ENCODE measurements around the gene COL25A1.

The COL25A1 gene

DNA sequence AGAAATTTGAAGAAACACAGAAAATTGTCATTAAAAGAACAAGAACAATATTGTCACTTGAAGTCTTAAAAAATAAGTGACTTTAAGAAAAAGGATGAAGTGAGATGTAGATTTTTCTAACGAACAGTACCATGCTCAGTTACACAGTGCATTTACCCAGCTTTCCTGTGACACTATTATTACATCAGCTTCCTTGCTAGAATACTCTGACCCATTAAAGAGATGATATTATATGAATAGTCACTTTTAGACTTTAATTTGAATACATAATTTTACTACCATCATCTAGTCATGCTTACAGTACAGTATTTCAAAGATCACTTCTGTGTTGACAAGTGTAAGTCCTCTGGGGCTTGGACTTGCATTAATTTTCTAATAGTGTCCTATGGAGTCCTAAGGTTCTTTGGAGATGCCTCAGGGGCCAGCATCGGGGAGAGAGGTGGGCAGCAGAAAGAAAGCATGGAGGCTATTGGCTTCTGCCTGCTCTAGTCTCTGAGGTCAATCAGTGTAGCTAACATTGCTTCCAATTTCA, 10.7 kb downstream of the COL25A1 start:
- DNase-seq: no peak

DNA sequence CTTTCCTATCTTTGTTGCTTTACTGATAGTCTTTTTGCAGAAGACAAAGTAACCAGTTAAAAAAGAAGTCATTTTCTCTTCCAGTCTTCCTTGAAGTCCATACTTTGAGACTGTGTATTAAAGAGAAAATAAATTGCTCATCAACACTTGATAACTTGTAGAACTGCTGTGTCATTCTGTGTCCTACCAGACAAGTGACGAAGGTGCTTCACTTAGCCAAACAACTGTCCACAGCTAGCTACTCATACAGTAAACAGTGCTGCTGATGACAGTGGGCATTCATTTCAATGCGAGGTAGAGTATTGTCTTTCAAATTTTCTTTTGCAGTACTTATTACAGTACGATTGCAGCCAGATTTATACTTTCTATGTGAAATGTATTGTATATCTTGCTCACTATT, 11.5 kb downstream of the COL25A1 start:
- no peak for DNase-seq

- DNase-seq: no peak
Observed at GRCh38 chr4:109278594-109279031, 23.8 kb downstream of the COL25A1 start.

- DNase-seq: no peak
Observed at GRCh38 chr4:109276482-109277095, 25.9 kb downstream of the COL25A1 start.

DNA sequence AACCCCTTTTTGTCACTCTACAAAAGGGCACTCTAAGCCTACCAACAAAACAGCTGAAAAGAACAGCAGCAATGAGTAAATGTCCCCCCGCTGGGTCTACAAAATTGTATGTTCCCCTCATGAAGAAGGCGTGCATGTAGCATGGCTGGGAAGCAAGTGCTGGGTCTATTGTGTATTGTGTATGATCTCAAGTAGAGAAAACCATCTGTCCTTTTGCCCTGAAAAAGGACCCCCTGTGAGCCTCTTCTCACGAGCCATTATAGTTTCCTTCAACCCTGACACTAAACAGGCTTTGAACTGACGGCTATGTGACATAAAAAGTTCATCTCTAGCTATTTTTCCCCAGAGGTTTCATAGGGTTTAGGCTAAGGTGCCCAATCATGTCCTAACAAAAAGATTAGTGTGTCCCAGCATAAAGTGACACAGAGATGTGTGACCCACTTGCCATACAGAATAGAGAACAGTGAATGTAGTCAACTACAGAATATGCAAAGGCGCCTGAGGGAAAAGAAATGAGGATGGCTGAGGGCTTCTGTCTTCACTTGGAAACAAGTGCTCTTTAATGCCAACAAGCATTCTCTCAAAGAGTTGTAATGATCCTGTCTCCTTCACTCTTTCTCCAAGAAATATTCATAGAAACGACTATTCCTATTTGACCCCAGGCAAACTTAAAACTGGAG, 27.3 kb downstream of the COL25A1 start:
- DNase-seq: no peak

GRCh38 chr4:109266891-109267290, 35.6 kb downstream of the COL25A1 start:
- no peak for DNase-seq

GRCh38 chr4:109266236-109266635, 36.2 kb downstream of the COL25A1 start:
- DNase-seq: no peak

- no peak for DNase-seq
Observed at GRCh38 chr4:109263721-109264120, 38.7 kb downstream of the COL25A1 start.

- DNase-seq: no peak
Observed at GRCh38 chr4:109256818-109257217, 45.6 kb downstream of the COL25A1 start.

DNA sequence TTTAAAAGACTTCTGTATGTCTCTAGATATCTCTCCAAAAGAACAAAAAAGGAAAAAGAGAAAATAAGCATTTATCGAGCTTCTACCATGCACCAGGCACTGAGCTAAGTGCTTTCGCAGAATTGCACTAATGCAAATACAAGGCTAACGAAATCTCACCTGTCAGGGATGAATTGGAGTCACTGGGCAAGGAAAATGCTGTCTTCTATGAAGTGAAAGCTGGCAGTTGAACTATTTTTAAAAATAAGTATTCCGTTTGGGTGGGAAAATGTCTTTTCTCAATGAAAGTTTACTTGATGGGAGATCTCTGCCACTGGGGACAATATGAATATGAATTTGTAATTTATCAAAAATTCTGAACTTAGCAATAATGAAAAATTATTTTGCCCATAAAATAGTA, 47.6 kb downstream of the COL25A1 start:
- DNase-seq: no peak

DNA sequence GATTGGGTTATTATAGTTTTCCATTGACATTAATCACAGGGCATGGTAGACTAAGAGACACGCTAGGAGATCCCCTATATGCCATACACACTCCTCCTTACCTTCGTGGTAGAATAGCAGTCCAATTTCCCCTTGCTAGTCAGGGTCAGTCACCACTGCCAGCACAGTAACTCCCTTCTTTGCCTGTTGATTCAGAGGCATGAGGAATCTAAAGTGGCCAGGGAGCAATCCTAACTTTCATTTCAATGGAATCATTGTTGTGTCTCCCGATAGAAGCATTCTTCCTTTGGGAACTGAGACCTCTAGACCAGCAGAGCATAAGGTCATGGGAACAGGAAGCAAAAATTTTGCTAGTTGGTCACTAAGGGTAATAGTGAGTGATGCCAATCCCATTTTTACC, 51.1 kb downstream of the COL25A1 start:
- DNase-seq: no peak

- DNase-seq: no peak
Observed at GRCh38 chr4:109248322-109248900, 54.0 kb downstream of the COL25A1 start.

DNA sequence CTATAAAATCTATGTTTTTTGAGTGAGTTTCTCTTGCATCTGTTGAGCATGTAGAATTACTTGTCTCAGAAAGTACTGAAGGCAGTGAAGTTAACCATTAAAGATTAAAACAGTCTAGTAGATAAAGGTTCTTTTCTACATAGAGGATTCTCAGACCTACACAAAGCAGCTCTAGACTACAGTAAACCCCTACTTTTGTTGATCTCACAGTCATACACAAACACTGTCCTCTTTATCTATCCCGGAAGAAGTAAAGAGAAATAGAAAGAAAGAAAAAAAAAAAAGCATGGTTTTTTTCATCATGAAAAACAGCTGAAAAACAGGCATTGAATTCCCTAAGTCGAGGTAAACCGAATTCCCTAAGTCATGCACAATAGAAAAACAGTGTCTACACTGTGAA, 58.6 kb downstream of the COL25A1 start:
- no peak for DNase-seq

GRCh38 chr4:109238746-109239145, 63.7 kb downstream of the COL25A1 start:
- no peak for DNase-seq

- no peak for DNase-seq
Observed at GRCh38 chr4:109235683-109236082, 66.8 kb downstream of the COL25A1 start.

DNA sequence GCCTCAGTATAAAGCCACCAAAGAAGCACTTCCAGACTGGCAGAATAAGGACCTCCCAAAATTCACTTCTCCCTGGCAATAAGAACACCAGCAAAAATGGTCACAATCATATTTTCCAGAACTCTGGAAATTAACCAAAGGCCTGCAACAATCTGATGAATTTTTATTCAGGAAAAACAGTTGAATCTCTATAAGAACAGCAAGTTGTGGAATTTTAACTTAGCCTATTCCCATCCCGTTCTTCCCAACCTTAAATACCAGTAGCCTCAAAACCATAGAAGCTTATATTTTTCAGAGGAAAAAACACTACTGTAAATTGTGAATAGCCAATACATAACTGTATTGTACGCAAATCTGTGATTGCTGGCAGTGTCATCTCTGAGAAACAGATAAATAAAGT, 67.9 kb downstream of the COL25A1 start:
- no peak for DNase-seq

DNA sequence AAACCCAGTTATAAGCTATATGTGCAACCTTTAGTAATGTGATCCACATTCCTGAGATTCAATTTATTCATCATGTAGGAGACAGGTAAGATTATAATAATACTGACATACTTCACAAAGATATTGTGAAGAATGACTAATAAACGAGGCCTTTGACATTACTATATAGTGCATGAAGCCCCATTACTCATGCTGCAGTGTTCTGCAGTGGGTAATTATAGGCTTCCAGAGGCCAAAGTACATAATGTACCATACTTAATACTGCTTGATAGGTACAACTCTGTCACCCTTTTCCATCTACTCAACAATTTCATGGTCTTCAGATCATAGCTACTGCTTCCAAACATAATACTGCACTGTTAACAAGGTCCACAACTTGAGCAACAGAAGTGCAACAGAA, 68.9 kb downstream of the COL25A1 start:
- DNase-seq: no peak

DNA sequence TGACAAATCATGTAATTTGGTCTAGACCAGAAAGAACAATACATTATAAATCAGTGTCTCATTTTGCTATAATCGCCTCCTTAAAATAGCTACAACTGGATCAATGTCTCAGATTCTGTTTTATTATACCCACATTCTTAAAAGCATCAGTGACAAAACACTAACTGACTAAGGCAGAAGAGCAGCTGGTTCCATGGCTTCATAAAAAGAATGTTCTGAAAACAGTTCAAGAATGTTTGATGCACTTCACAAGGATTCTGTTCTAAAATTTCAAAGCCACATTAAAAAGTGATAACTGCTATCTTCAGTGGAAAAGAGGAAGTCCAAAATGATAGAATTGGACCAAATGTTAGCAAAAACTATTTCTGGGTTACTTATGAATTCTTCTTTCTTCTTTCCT, 69.8 kb downstream of the COL25A1 start:
- no peak for DNase-seq

DNA sequence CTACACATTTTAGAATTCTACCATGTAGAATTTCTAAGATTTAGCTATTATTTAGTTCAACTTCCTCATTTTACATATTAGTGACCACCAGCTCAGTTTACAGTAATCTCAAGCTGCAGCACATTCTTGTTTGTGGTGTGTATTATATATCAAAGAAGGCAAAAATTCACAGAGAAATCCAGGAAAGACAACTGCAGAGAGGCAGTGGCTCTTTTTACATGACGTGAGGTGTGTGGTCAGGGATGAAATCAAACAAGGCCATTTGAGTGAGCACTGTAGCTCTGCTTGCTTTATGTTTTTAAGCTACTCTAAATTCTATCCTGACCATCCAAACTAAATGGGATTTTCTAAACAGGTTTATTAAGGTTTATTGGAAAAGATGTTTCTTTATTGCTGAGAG, 71.1 kb downstream of the COL25A1 start:
- DNase-seq: no peak

- DNase-seq: no peak
Observed at GRCh38 chr4:109229028-109229427, 73.4 kb downstream of the COL25A1 start.

GRCh38 chr4:109218288-109218687, 84.2 kb downstream of the COL25A1 start:
- DNase-seq: no peak

GRCh38 chr4:109216085-109216696, 86.3 kb downstream of the COL25A1 start:
- no peak for DNase-seq

DNA sequence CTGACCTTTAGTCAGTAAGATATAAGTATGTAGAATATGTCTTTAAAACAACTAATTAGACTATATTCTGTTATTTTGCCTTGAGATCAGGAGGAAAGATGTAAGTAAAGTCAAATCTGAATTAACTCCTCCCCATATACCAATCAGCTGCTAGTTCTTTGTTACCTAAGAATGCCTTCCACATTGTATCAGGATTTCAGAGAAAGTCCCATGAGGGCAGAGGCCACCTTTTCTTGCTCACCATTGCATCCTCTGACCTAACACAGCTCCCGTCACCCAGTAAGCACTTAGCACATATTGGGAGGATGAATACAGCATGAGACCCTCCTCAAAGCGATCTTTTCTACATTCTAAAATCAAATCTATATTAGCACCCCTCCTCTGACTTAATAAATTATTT, 87.0 kb downstream of the COL25A1 start:
- DNase-seq: no peak

Data from right kidney (tissue), 1 donor.